NK-92 (cell line): ENCODE measurements around the gene DCAF4.

Source experiments
- DNase-seq: peaks from one replicate; lab custom pipeline; 2025; ENCODE audit not compliant: unreplicated experiment; lab: John Stamatoyannopoulos, UW

DCAF4 gene

DNA sequence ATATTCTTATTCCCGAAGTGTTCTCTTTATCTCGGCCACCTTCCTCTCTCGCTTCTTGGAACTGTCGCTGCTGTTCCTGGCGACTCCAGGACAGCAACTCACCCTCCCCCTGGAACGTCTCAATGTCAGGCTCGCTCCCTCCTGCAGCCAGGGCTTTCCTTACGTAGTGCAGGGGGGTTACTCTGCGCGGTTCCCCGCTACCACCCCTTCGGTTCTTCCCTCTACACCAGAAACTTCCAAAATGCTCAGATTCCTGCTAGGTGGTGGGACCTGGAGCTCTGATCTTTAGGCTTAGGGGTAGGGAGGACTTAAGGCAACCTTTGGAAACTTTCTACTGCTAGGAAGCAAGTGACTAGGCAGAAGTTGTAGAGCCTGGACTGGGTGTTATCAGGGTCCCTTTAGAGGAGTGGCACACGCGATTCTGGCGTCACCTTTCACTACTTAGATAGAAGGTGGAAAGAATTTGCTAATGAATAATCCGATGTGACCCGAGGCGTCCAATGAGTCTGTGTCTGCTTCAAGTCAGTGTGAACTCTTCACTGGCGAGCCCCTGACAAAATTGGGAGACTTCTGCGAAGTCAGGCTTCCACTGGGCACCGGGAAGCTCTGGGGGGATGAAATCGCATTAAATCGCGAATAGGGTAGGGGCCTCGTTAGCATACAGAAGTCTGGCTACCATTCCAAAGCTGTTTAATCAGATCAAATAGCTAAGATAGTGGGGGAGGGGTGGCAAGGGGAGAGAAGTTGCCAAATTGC is 31.5 kb upstream of the DCAF4 start:
- DNase-seq: no peak

- no peak for DNase-seq
Observed at GRCh38 chr14:72898448-72898847, 27.8 kb upstream of the DCAF4 start.

DNA sequence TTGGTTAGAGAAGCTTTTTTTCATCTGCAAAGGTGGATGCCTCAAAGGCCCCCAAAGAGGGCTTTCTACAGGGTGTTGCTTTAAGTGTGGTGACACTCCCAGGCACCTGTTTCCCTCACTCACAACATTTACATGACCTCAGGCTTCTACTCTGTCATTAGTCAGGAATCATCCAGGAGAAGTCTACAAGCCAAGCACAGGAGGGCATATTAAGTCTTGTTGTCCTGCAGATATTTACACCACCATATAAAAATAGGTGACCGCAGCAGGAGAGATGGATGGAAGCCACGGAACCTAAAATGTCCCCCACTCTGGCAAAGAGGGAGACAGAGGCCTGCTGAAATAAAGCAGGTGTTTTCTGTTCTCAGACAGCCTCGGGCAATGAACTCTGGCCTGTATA is 24.9 kb upstream of the DCAF4 start:
- no peak for DNase-seq

- DNase-seq: no peak
Observed at GRCh38 chr14:72902801-72903530, 23.3 kb upstream of the DCAF4 start.

GRCh38 chr14:72903716-72904115 is 22.5 kb upstream of the DCAF4 start:
- no peak for DNase-seq

DNA sequence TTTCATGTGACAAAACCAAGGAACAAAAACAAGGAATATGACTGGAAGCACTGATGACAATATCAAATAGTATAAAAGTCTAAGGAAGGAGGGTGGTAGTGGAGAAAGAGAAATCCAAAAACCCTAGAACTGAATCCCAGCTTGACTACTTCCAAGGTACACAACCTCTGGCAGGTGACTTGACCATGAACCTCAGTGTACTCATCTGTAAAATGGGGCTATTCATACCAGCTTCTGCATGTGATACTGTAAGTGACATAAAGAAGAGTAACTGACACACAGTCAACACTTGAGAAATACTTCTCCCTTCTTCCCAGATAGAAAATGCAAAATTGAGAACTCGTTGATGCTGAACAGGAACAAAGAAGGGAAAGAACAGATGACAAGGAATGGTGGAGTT is 22.0 kb upstream of the DCAF4 start:
- DNase-seq: no peak

DNA sequence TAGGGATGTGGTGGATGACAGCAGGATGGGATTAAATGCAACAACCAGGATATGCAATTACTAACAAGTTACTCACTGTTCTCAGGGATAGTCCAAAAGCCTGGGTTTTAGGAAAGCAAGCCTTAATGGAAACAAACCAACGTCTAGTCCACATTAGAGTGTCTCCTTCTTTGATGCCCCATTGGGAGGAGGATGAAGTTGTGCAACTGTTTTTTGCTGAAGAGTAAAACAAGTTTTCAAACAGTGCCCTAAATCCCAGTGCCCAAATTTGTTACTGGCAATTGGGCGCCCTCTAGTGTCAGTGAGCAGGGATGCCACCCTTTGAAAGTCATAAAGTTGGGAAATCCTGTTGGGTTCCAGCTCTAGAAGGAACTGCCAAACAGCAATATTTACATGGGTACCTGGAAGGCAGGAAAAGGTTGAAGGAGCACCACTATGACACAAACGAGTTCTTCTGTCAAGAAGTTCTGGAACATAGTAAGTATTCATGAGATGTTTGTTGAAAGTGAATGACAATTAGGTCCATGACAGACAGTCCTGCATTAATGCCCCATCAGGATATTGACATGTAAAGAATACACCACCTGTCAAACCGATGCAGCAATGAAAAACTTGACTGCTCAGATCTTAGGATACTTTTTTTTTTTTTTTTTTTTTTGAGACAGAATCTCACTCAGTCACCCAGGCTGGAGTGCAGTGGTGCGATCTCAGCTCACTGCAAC is 21.3 kb upstream of the DCAF4 start:
- DNase-seq: no peak

GRCh38 chr14:72906316-72906715 is 19.9 kb upstream of the DCAF4 start:
- no peak for DNase-seq

- no peak for DNase-seq
Observed at GRCh38 chr14:72906879-72907278, 19.4 kb upstream of the DCAF4 start.

DNA sequence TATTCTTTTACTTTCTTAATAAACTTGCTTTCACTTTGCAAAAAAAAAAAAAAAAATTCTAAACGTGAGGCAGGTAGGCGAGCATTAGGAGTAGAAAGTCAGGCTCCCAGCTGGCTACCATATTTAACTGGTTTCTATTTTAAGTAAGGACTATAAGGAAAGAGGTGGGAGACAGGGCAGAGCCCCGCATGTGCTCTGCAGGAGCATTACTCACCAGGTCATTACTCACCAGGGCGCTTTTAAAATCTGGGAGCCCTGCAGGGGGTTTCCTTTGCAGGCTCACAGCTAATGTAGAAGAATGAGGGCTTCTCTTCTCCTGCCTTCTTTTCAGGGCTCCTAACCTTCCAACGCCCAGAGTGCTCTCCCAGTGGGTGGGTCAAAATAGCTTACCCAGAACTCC is 18.4 kb upstream of the DCAF4 start:
- DNase-seq: no peak

GRCh38 chr14:72909163-72909562 is 17.1 kb upstream of the DCAF4 start:
- no peak for DNase-seq

DNA sequence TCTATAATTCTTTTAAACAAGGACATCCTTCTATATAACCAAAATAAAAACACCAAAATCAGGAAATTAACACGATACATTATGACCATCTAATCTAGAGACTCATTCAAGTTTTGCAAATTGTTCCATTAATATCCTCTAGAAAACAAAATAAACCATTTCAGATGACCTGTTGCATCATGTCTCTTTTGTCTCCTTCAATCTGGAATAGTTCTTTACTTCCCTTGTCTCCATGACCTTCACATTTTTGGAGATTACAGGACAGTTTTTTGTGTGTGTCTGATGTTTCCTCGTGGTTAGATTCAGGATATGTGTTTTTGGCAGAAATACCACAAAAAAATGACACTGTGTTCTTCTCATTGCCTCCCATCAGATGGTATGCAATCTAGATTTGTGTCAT is 12.5 kb upstream of the DCAF4 start:
- DNase-seq: no peak

- DNase-seq: no peak
Observed at GRCh38 chr14:72916174-72916573, 10.1 kb upstream of the DCAF4 start.

DNA sequence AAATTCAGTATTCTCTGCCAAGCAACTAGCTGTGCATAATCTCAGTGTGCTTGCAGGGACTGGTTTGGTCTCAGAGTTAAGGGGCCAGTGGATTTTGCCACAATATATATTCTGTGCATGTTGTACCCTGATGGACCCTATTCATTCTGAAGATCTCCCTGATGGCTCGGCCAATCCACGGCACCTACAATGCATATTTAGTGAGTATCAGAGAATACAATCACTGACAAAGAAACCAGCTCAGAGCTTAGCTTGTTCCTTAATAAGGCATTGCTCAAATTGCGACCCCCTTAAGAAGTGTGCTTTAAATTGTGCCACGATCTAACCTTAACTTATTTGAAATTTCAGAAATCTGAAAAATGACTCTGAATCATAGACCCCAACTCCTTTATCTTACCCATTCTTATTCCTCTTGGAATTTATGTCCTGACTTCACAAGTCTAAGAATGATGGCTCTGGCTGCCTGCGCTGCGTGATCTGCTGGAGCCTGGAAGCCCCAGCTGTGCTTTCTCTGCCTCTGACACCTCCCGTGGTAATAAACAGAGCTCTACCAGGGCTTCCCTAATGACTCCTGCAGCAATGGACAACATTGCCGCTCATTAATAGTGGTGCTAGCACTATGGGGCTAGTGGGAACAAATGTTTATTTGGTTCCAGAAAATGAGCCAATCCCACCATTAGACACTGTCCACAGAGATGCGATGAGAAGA is 9.0 kb upstream of the DCAF4 start:
- no peak for DNase-seq

DNA sequence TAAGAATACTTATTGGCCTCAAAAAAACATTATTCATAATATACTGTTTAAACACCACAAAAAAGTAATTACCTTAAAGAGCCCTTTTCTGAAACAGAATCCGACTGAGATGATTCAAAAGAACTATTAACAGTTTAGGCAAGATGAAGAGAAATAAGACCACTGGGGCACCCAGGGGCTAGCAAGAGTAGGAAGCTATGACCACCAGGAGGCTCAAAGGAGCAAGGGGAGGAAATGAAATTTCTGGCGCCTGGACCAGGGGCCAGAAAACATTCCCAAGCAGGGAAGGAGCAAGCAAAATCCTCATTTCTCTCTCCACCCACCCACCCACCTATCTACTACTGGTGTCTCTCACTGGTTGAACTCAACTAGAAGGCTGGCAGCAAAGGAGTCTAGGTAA is 6.3 kb upstream of the DCAF4 start:
- no peak for DNase-seq

DNA sequence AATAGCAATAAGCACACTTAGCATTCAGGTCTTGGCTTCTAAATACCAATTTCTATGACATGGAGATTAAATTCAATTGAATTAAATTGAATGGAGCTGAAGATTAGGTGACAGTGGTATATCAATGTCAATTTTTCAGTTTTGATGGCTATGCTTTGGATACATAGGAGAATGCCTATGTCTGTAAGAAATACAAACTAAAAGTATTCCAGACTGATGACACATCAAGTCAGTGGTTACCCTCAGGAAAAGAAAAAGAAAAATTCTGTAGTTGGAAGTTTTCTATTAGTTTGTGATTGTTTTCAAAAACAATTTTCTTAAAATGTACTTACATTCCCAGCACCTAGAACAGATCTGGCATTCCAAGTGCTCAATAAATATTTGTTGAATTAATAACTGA is 4.9 kb upstream of the DCAF4 start:
- no peak for DNase-seq

GRCh38 chr14:72924337-72924736 is 1.9 kb upstream of the DCAF4 start:
- no peak for DNase-seq

- no peak for DNase-seq
Observed at GRCh38 chr14:72925171-72925759, 999 bp upstream of the DCAF4 start.

- DNase-seq: no peak
Observed at GRCh38 chr14:72925815-72926291, 411 bp upstream of the DCAF4 start.

- DNase-seq: no peak
Observed at GRCh38 chr14:72928872-72929271, 2.6 kb downstream of the DCAF4 start.
